CD4-positive, alpha-beta T cell (primary cell): Measurements from ENCODE around the gene MB21D2. TPM values are rescaled to one million over a fixed set of nuclear protein-coding genes. Genes with fewer than 3 reads are reported as not detected.

Experiments
- ATAC-seq: fragments of 200-7000 bp; cut with Tn5 transposase; one replicate; pipeline ENCODE4 v1.10.0; 2022; ENCODE audit warnings: mild to moderate bottlenecking; ENCODE audit not compliant: poor library complexity
- CTCF ChIA-PET: fragments of 350-600 bp; sonication (Branson Sonifier 250); formaldehyde crosslinking; loops from one replicate; lab custom pipeline; 2021; ENCODE audit warnings: antibody characterized with exemption, inconsistent platforms; lab: Charles Lee
- POLR2A ChIA-PET: fragments of 350-600 bp; sonication (Branson Sonifier 250); formaldehyde crosslinking; loops from one replicate; lab custom pipeline; 2021; ENCODE audit warnings: antibody characterized with exemption, inconsistent platforms; lab: Charles Lee
- DNase-seq, 14 experiments: peaks; one replicate each; pipeline ENCODE4 v3.0.0-alpha.2; 2013 to 2020; ENCODE audit warnings: mixed read lengths in 2 of 14
- H3K27ac ChIP-seq, 2 donors: one replicate each; pipeline versions ENCODE4 v1.5.1 to v1.7.0; 2013; ENCODE audit warnings: low read length in 2 of 2, low read depth in 1 of 2, mild to moderate bottlenecking in 1 of 2
- H3K27me3 ChIP-seq, 2 experiments: 1 replicate in 1 of 2; 2 replicates in 1 of 2; pipeline versions ENCODE4 v1.6.1 to v1.7.0; 2013; ENCODE audit warnings: low read length in 2 of 2, control low read depth in 1 of 2, mild to moderate bottlenecking in 1 of 2, moderate library complexity in 1 of 2; ENCODE audit not compliant: insufficient read depth in 2 of 2, control insufficient read depth in 1 of 2
- H3K36me3 ChIP-seq: one replicate; pipeline ENCODE4 v1.6.1; 2013; ENCODE audit warnings: low read length, control low read depth; ENCODE audit not compliant: insufficient read depth
- H3K4me1 ChIP-seq: one replicate; pipeline ENCODE4 v1.6.1; 2013; ENCODE audit warnings: low read length, control low read depth; ENCODE audit not compliant: insufficient read depth
- H3K4me3 ChIP-seq: one replicate; pipeline ENCODE4 v1.5.1; 2013; ENCODE audit warnings: mild to moderate bottlenecking, low read length, moderate library complexity
- H3K9me3 ChIP-seq, 2 experiments: 1 replicate in 1 of 2; 2 replicates in 1 of 2; pipeline versions ENCODE4 v1.6.1 to v1.7.0; 2013; ENCODE audit warnings: low read length in 2 of 2, mild to moderate bottlenecking in 2 of 2, control low read depth in 1 of 2, moderate library complexity in 1 of 2; ENCODE audit not compliant: control insufficient read depth in 1 of 2, insufficient read depth in 1 of 2
- H3K27ac Mint-ChIP-seq: one replicate; pipeline ENCODE4 v1.8.0; 2020; ENCODE audit warnings: mixed read lengths
- H3K27me3 Mint-ChIP-seq: one replicate; pipeline ENCODE4 v1.8.0; 2021; ENCODE audit warnings: mixed read lengths
- H3K36me3 Mint-ChIP-seq: one replicate; pipeline ENCODE4 v1.8.0; 2021; ENCODE audit warnings: low read depth, mixed read lengths
- H3K4me1 Mint-ChIP-seq: one replicate; pipeline ENCODE4 v1.8.0; 2021; ENCODE audit warnings: low read depth, mixed read lengths
- H3K4me3 Mint-ChIP-seq: one replicate; pipeline ENCODE4 v1.8.0; 2020; ENCODE audit warnings: mild to moderate bottlenecking, mixed read lengths
- H3K9me3 Mint-ChIP-seq: one replicate; pipeline ENCODE4 v1.8.0; 2020; ENCODE audit warnings: mixed read lengths
- CTCF ChIP-seq: fragments of 200-600 bp; IDR thresholded peaks from one replicate; pipeline ENCODE4 v1.8.0; 2022; ENCODE audit warnings: antibody characterized with exemption, mild to moderate bottlenecking
- intact Hi-C, 2 experiments: fragments of 100-400 bp; cut with DNase I in 1 of 2; cut with micrococcal nuclease in 1 of 2; formaldehyde crosslinking; loops; one replicate each; pipeline versions ENCODE4 v1.15.1 to v1.9.0; 2023 to 2025; cut with DNase I, micrococcal nuclease
- total RNA-seq, 174 experiments: library from RNA in 2 of 174; stranded (reverse) in 2 of 174; gene quantifications; one replicate each; pipeline ENCODE4 v1.2.3 and lab custom pipeline; 2021 to 2026

MB21D2 gene
- total RNA-seq, 2 experiments from 2014 or later: 0.77 to 0.78 TPM

GRCh38 chr3:192831111-192831644 is 86.5 kb downstream of the MB21D2 start:
- peaks cover 5% of the 10 kb centered on the region for H3K27me3 Mint-ChIP-seq
- CTCF ChIA-PET: no interaction called here
- no peaks in the 10 kb centered on the region for H3K36me3 Mint-ChIP-seq
- no peak overlapping the region for H3K4me3 Mint-ChIP-seq
- H3K9me3 Mint-ChIP-seq: peaks cover 1% of the 10 kb centered on the region
- no peak overlapping the region for H3K27ac Mint-ChIP-seq
- Histone ChIP-seq H3K9me3 (no peaks in the 10 kb centered on the region), H3K4me3 (no peak overlapping the region), H3K4me1 (peaks cover 2% of the 10 kb centered on the region), H3K36me3 (no peaks in the 10 kb centered on the region), H3K27me3 (no peaks in the 10 kb centered on the region), H3K27ac (no peak overlapping the region)
- no peak for TF ChIP-seq CTCF
- POLR2A ChIA-PET: no interaction called here
- no peaks in the 10 kb centered on the region for H3K4me1 Mint-ChIP-seq
- intact Hi-C loops: no loop called here
- DNase-seq: no peak
- no peak for ATAC-seq

- H3K36me3 Mint-ChIP-seq: no peaks in the 10 kb centered on the region
- H3K9me3 Mint-ChIP-seq: peaks cover 1% of the 10 kb centered on the region
- Histone ChIP-seq H3K27me3 (no peaks in the 10 kb centered on the region), H3K27ac (no peak overlapping the region), H3K9me3 (no peaks in the 10 kb centered on the region), H3K4me1 (no peaks in the 10 kb centered on the region), H3K36me3 (no peaks in the 10 kb centered on the region), H3K4me3 (no peak overlapping the region)
- CTCF ChIA-PET: no interaction called here
- no peak overlapping the region for H3K27ac Mint-ChIP-seq
- H3K27me3 Mint-ChIP-seq: peaks cover 5% of the 10 kb centered on the region
- DNase-seq (no peak), ATAC-seq (no peak)
- H3K4me3 Mint-ChIP-seq: no peak overlapping the region
- intact Hi-C loops: no loop called here
- H3K4me1 Mint-ChIP-seq: no peaks in the 10 kb centered on the region
- POLR2A ChIA-PET: no interaction called here
- TF ChIP-seq CTCF: no peak
These were observed 87.2 kb downstream of the MB21D2 start for GRCh38 chr3:192830291-192831110.

GRCh38 chr3:192827863-192828594 is 89.6 kb downstream of the MB21D2 start:
- H3K27ac ChIP-seq: no peak overlapping the region
- H3K4me3 Mint-ChIP-seq: no peak overlapping the region
- ATAC-seq (no peak), DNase-seq (no peak)
- no peaks in the 10 kb centered on the region for H3K36me3 Mint-ChIP-seq
- H3K4me3 ChIP-seq: no peak overlapping the region
- intact Hi-C loops: no loop called here
- no peaks in the 10 kb centered on the region for H3K27me3 ChIP-seq
- no peak for TF ChIP-seq CTCF
- peaks cover 1% of the 10 kb centered on the region for H3K9me3 Mint-ChIP-seq
- H3K4me1 Mint-ChIP-seq: no peaks in the 10 kb centered on the region
- H3K9me3 ChIP-seq: no peaks in the 10 kb centered on the region
- H3K27me3 Mint-ChIP-seq: peaks cover 5% of the 10 kb centered on the region
- POLR2A ChIA-PET: no interaction called here
- H3K36me3 ChIP-seq: no peaks in the 10 kb centered on the region
- no peaks in the 10 kb centered on the region for H3K4me1 ChIP-seq
- CTCF ChIA-PET: no interaction called here
- H3K27ac Mint-ChIP-seq: no peak overlapping the region
